DOHH2 (cell line): Measurements from ENCODE around the gene ARHGAP29.

Experiments
- H3F3A ChIP-seq: fragments of 200-600 bp; sonication (generic), shearing (Covaris generic); 2 replicates; pipeline ENCODE4 v1.6.0; 2016; ENCODE audit warnings: antibody characterized with exemption, mild to moderate bottlenecking; ENCODE audit not compliant: control insufficient read depth, insufficient read depth
- H3K27ac ChIP-seq: fragments of 200-600 bp; sonication (generic); 2 replicates; pipeline ENCODE4 v1.5.1; 2014; ENCODE audit warnings: low read depth, mild to moderate bottlenecking, low read length, moderate library complexity
- H3K27me3 ChIP-seq: fragments of 200-600 bp; sonication (generic); 2 replicates; pipeline ENCODE4 v1.6.1; 2014; ENCODE audit warnings: mild to moderate bottlenecking, low read length, mixed read lengths; ENCODE audit not compliant: control insufficient read depth
- H3K36me3 ChIP-seq: fragments of 200-600 bp; sonication (generic); 2 replicates; pipeline ENCODE4 v1.6.1; 2014; ENCODE audit warnings: mild to moderate bottlenecking, low read length, moderate library complexity, mixed read lengths; ENCODE audit not compliant: control insufficient read depth
- H3K4me1 ChIP-seq: fragments of 200-600 bp; sonication (generic); 2 replicates; pipeline ENCODE4 v1.6.1; 2014; ENCODE audit warnings: mild to moderate bottlenecking, low read length, mixed read lengths; ENCODE audit not compliant: control insufficient read depth
- H3K4me2 ChIP-seq: fragments of 200-600 bp; sonication (generic); 2 replicates; pipeline ENCODE4 v1.6.0; 2014; ENCODE audit warnings: mild to moderate bottlenecking, low read length, moderate library complexity
- H3K4me3 ChIP-seq: fragments of 200-600 bp; sonication (generic); 2 replicates; pipeline ENCODE4 v1.5.1; 2014; ENCODE audit warnings: mild to moderate bottlenecking, low read length, mixed read lengths
- H3K79me2 ChIP-seq: fragments of 200-600 bp; sonication (generic); 2 replicates; pipeline ENCODE4 v1.6.1; 2014; ENCODE audit warnings: mild to moderate bottlenecking, low read length, mixed read lengths; ENCODE audit not compliant: control insufficient read depth
- H3K9me2 ChIP-seq: fragments of 200-600 bp; sonication (generic); replicated peaks from 2 replicates; pipeline ENCODE4 v1.6.1; 2014; ENCODE audit warnings: mild to moderate bottlenecking, low read length, mixed read lengths; ENCODE audit not compliant: control insufficient read depth
- H3K9me3 ChIP-seq: fragments of 200-600 bp; sonication (generic); 2 replicates; pipeline ENCODE4 v1.6.1; 2014; ENCODE audit warnings: antibody characterized with exemption, low read length, mixed read lengths; ENCODE audit not compliant: control insufficient read depth, insufficient read depth
- H4K20me1 ChIP-seq: fragments of 200-600 bp; sonication (generic); 2 replicates; pipeline ENCODE4 v1.6.0; 2014; ENCODE audit warnings: low read depth, mild to moderate bottlenecking, antibody characterized with exemption, low read length, moderate library complexity; ENCODE audit not compliant: control insufficient read depth, insufficient read depth
- CTCF ChIP-seq: fragments of 200-600 bp; sonication (generic); IDR thresholded peaks from one replicate; pipeline ENCODE4 v1.5.1; 2014; ENCODE audit warnings: antibody characterized with exemption, mild to moderate bottlenecking, low read depth, low read length; ENCODE audit not compliant: poor library complexity, severe bottlenecking
- EZH2phosphoT487 ChIP-seq: fragments of 200-600 bp; sonication (generic); IDR thresholded peaks from 2 replicates; pipeline ENCODE4 v1.6.1; 2017; ENCODE audit warnings: borderline replicate concordance, mild to moderate bottlenecking, antibody characterized with exemption, low read length, moderate library complexity, mixed read lengths

Gene ARHGAP29

GRCh38 chr1:94243665-94244064 is 6.3 kb upstream of the ARHGAP29 start:
- no peaks in the 10 kb centered on the region for H3F3A ChIP-seq
- H3K4me1 ChIP-seq: no peaks in the 10 kb centered on the region
- no peaks in the 10 kb centered on the region for H3K9me2 ChIP-seq
- no peak overlapping the region for H3K4me3 ChIP-seq
- peaks cover 3% of the 10 kb centered on the region; the same call in 1 of the 2 replicates for H3K27me3 ChIP-seq
- no peak for TF ChIP-seq EZH2phosphoT487
- TF ChIP-seq CTCF: no peak
- H3K4me2 ChIP-seq: no peak overlapping the region
- peaks cover 4% of the 10 kb centered on the region for H3K9me3 ChIP-seq
- no peaks in the 10 kb centered on the region for H4K20me1 ChIP-seq
- no peaks in the 10 kb centered on the region for H3K79me2 ChIP-seq
- no peak overlapping the region for H3K27ac ChIP-seq
- H3K36me3 ChIP-seq: no peaks in the 10 kb centered on the region

- Histone ChIP-seq H3K27ac (no peak overlapping the region), H3K36me3 (no peaks in the 10 kb centered on the region), H3K4me2 (no peak overlapping the region), H3K4me3 (no peak overlapping the region), H3K79me2 (no peaks in the 10 kb centered on the region), H3K9me3 (peaks cover 4% of the 10 kb centered on the region), H3K27me3 (peaks cover 22% of the 10 kb centered on the region), H3K9me2 (no peaks in the 10 kb centered on the region), H3F3A (no peaks in the 10 kb centered on the region), H4K20me1 (no peaks in the 10 kb centered on the region), H3K4me1 (no peaks in the 10 kb centered on the region)
- TF ChIP-seq CTCF (peak; percentile 46), EZH2phosphoT487 (no peak)
These were observed 3.4 kb upstream of the ARHGAP29 start for GRCh38 chr1:94240822-94241221.

GRCh38 chr1:94239796-94240195 is 2.4 kb upstream of the ARHGAP29 start:
- Histone ChIP-seq H3K4me2 (no peak overlapping the region), H3K9me3 (peaks cover 4% of the 10 kb centered on the region), H3F3A (no peaks in the 10 kb centered on the region), H4K20me1 (no peaks in the 10 kb centered on the region), H3K79me2 (no peaks in the 10 kb centered on the region), H3K36me3 (no peaks in the 10 kb centered on the region), H3K27ac (no peak overlapping the region), H3K27me3 (peaks cover 29% of the 10 kb centered on the region), H3K4me1 (no peaks in the 10 kb centered on the region), H3K4me3 (no peak overlapping the region), H3K9me2 (no peaks in the 10 kb centered on the region)
- no peak for TF ChIP-seq EZH2phosphoT487

- H3K27me3 ChIP-seq: peaks cover 33% of the 10 kb centered on the region
- no peaks in the 10 kb centered on the region for H4K20me1 ChIP-seq
- H3K79me2 ChIP-seq: no peaks in the 10 kb centered on the region
- H3K4me1 ChIP-seq: no peaks in the 10 kb centered on the region
- H3F3A ChIP-seq: no peaks in the 10 kb centered on the region
- TF ChIP-seq CTCF: no peak
- TF ChIP-seq EZH2phosphoT487: no peak
- H3K27ac ChIP-seq: no peak overlapping the region
- no peak overlapping the region for H3K4me3 ChIP-seq
- H3K9me2 ChIP-seq: no peaks in the 10 kb centered on the region
- no peak overlapping the region for H3K4me2 ChIP-seq
- H3K9me3 ChIP-seq: peaks cover 4% of the 10 kb centered on the region
- no peaks in the 10 kb centered on the region for H3K36me3 ChIP-seq
These were observed 1.7 kb upstream of the ARHGAP29 start for GRCh38 chr1:94239051-94239450.
